ENCODE measurements around the gene C1orf210.
A peak's percentile ranks its signal among the peaks of the same experiment; 100 is the strongest.

Gene C1orf210

GRCh38 chr1:43285269-43285990 is at the start of gene C1orf210:
Gene C1orf210 (minus strand): TSS chr1:43285581. CDS start chr1:43283270, 2,311 bp downstream.
- no peak for DNase-seq

- no peak for DNase-seq
These were observed 49.2 kb upstream of the C1orf210 start for GRCh38 chr1:43334453-43335205.

DNA sequence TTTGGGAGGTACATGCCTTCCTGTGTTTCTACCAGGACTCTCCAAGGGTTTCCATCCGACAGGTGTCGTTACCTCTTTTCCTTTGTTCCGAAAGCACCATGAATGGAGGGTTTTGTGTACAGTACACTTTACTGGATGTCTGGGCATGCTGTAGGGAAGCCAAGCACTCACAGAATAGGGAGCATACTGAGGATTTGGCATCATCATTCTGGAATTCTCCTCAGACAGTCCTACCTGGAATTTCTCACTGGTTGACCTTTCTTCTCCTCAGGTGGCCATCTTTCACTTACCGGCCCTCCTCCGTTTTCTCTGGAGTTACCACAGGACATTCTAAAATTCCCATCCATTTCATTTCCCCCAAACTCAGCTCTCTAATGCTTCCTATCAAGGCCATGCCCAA is 46.3 kb upstream of the C1orf210 start:
- no peak for DNase-seq

DNA sequence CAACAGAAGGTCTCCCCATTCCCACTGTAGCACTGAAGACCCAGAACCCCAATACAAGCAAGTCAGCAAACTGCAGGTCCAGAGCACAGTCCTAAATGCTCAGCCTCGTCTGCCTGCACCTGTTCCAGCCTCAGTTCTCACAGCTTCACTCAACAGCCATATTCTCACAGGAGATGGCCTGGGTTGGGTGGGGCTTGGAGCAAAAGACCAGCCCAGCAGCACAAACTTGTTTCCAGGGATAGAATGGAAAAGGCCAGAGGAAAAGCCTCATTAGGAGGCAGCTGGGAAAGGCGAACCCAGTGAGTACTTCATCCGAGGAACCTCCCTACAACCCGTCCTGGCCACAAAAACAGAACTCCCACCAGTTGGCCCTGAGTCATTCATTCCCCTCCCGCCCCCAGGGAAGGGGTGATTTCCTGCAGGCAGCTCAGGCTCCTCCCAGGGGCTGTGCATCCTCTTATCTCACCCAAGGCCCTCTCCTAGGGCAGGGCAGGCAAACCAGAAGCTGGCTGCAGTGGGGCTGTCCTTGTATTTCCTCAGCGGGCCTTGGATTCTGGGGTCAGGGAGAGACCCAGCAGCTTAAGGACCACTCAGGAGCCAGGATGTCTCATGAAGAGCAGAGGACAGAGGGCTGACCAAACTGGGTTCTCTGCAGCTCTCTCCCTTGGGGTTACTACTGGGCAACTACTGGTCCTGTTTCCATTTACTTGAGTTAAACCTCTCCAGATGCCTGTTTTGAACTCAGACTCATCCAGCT is 44.8 kb upstream of the C1orf210 start:
- DNase-seq: no peak

- DNase-seq: no peak
These were observed 42.3 kb upstream of the C1orf210 start for GRCh38 chr1:43327549-43328292.

GRCh38 chr1:43325381-43325780 is 40.0 kb upstream of the C1orf210 start:
- DNase-seq: no peak

GRCh38 chr1:43324810-43325209 is 39.4 kb upstream of the C1orf210 start:
- DNase-seq: no peak

DNA sequence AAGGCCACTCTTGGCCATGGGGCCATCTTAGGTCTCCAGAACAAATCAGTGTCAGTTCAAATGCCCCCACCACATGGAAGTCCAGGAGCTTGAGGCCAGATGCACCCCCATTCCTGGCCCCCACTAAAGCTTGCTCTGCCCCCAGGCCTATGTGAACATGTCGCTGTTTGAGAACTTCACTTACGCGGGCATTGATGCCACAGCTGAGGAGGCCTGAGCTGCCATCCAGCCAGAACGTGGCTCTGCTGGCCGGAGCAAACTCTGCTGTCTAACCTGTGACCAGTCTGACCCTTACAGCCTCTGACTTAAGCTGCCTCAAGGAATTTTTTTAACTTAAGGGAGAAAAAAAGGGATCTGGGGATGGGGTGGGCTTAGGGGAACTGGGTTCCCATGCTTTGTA is 37.1 kb upstream of the C1orf210 start:
- DNase-seq: no peak

DNA sequence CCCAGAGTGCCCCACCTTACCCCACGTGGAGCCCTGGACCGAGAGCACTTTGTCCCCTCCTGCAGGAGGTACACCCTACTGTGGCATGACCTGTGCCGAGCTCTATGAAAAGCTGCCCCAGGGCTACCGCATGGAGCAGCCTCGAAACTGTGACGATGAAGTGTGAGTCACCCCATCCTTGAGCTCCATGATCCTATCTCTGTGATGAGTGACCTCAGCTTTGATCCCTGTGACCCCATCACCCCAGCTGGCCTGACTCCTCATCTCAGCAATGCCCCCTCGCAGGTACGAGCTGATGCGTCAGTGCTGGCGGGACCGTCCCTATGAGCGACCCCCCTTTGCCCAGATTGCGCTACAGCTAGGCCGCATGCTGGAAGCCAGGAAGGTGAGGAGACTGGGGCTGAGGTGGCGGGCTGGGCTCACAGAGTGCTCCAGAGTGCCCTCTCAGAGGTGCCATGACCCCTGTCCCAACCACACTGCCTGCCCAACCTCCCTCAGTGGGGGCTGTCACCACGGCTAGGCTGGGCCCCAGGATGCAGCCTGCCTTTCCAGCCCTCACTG is 36.0 kb upstream of the C1orf210 start:
- DNase-seq: no peak

GRCh38 chr1:43319766-43320165 is 34.4 kb upstream of the C1orf210 start:
- DNase-seq: no peak

DNA sequence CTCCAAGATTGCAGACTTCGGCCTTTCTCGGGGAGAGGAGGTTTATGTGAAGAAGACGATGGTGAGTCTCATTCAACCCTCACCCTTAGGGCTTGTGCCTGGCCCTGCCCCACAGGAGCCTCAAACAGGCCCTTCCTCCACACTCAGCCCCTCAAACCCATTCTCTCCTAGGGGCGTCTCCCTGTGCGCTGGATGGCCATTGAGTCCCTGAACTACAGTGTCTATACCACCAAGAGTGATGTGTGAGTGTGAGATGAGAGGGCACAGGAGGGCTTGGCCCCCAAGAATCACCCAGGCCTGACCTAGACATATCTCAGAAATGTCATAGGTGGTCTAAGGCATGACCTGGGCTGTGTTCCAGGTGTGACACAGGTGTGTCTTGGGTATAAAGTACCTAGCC is 33.9 kb upstream of the C1orf210 start:
- DNase-seq: no peak

- DNase-seq: no peak
These were observed 33.5 kb upstream of the C1orf210 start for GRCh38 chr1:43318831-43319230.

DNA sequence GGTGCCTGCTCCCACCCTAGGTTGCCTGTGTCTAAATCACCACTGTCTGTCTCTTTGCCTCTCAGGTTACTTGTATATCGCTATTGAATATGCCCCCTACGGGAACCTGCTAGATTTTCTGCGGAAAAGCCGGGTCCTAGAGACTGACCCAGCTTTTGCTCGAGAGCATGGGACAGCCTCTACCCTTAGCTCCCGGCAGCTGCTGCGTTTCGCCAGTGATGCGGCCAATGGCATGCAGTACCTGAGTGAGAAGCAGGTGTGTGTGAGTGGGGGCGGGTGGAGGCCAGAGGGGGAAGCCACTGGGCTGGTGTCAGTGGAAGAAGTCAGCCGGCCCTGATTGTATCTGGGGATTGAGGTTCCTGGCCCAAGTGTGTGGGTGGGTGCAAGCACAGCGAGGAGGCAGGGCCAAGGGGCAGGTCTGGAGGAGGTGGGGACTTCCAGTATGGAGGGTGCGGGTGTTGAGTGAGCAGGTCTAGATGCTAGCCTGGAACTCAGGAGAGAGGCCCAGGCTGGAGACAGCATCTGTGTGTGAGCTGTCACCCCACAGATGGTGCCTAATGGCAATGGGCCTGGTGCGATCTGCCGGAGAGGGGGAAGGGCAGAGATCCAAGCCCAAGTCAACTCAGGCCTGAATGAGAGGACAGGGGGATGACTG is 32.6 kb upstream of the C1orf210 start:
- DNase-seq: peak in 1 of 2 experiments; percentile 25

GRCh38 chr1:43316738-43317520 is 31.5 kb upstream of the C1orf210 start:
- DNase-seq: no peak

DNA sequence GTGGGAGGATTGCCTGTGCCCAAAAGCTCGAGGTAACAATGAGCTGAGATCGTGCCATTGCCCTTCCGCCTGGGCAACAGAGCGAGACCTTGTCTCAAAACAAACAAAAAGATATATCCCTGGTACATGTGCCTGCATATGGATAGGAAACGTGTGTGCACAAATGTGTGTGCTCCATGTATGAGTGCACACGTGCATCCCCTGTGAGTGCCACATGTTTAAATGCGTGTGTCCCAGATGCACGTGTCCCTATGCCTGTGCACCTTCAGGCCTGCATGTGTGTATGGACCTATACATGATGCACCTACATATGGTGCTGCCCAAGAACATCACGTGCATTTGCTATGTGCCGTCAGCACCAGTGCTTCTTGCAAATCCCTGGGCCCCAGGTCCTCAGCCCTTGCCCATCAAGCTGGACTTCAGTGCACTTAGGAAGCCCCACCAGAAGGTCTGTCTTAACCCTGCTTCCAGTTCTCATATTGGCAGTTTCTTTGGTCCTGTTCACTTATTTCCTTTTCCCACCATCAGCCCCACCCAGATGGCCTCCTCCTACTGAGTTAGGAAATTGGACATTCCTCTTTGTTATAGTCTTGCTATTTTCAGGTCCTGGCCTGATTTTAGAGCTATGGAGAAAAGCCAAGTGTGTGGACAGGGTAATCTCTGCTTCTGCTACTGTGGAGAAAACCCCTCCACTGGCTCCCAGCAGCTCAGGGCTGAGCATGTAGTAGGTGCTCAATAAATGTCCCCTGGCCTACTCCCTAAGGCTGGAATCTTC is 30.8 kb upstream of the C1orf210 start:
- DNase-seq: no peak

GRCh38 chr1:43315481-43315880 is 30.1 kb upstream of the C1orf210 start:
- no peak for DNase-seq

DNA sequence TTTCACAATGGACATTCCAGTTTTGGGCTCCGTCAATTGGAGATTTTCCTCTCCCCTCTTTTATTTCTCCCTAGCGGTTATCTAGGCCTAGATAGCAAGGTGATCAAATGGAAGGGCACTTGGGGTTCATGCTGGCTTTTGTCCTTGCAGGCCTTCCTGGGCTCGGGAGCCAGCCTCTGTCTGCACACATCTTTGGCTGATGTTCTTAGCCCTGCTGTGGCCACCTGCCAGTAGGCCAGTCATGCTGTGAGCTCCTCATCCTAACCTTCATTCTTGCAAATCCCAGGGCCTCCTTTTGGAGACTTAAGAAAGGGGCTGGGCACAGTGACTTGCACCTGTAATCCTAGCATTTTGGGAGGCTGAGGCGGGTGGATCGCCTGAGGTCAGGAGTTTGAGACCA is 28.9 kb upstream of the C1orf210 start:
- DNase-seq: no peak

DNA sequence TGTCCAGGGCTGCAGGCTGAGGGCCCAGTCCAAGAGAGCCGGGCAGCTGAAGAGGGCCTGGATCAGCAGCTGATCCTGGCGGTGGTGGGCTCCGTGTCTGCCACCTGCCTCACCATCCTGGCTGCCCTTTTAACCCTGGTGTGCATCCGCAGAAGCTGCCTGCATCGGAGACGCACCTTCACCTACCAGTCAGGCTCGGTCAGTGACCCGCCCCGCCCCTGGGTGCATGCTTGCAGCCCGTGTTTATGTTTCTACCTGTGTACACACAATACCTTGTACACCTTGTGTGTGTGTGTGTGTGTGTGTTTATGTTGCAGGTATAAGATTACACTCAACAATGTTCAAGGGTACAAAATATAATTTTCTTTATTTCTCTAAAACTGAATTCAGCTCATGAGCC is 28.4 kb upstream of the C1orf210 start:
- no peak for DNase-seq

DNA sequence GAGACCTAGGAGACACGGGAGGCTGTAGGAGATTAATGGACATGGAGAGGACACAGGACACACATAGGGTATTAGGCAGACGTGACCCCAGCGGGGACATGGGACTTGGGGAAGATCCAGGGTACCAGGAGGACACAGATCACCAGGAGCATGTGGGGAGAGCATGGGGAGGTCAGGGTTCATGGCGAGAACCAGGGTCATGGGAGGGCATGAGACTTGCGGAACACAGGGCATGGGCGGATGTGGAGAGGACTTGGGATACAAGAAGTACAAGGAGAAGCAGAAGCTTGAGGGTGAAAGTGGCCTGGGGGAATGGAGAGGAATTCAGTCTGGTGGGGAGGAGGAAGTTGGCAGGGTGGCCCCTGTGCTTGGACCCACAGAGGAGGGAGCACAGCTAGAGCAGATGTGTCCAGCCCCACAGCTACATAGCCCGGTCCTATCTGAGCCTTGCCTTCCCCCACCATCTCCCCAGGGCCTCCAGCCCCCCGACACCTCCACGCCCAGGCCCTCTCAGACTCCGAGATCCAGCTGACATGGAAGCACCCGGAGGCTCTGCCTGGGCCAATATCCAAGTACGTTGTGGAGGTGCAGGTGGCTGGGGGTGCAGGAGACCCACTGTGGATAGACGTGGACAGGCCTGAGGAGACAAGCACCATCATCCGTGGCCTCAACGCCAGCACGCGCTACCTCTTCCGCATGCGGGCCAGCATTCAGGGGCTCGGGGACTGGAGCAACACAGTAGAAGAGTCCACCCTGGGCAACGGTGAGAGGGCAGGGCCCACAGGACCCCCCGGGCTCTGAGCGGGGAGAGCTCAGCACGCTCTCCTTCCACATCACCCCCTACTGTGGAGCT is 27.5 kb upstream of the C1orf210 start:
- DNase-seq: no peak

Measured in cerebellar nuclear complex (tissue), 1 donor.